SJSA1 (cell line): ENCODE results near the gene MAGI2. TPM values are rescaled to one million over a fixed set of nuclear protein-coding genes. Genes with fewer than 3 reads are reported as not detected.
"Not testable (repeated sequence)": the region's sequence is repeated elsewhere in the genome, so short reads cannot be mapped to it uniquely, and the experiment has no call there.

Experiments used
- DNase-seq, 2 experiments: peaks; one replicate each; pipeline ENCODE4 v3.0.0-alpha.2; 2015 to 2020; ENCODE audit warnings: low spot score in 2 of 2, low read depth in 1 of 2
- H3K27ac ChIP-seq: fragments of 250-450 bp; sonication (Bioruptor Pico); 2 replicates; pipeline ENCODE4 v1.5.1; 2020; ENCODE audit warnings: mild to moderate bottlenecking, moderate library complexity
- H3K27me3 ChIP-seq: fragments of 250-450 bp; sonication (Bioruptor Pico); replicated peaks from 2 replicates; pipeline ENCODE4 v1.5.1; 2020; ENCODE audit warnings: mild to moderate bottlenecking, moderate library complexity
- H3K36me3 ChIP-seq: fragments of 250-450 bp; sonication (Bioruptor Pico); 2 replicates; pipeline ENCODE4 v1.5.1; 2020; ENCODE audit warnings: mild to moderate bottlenecking
- H3K4me1 ChIP-seq: fragments of 250-450 bp; sonication (Bioruptor Pico); replicated peaks from 2 replicates; pipeline ENCODE4 v1.6.1; 2021; ENCODE audit warnings: mild to moderate bottlenecking
- H3K4me3 ChIP-seq: fragments of 250-450 bp; sonication (Bioruptor Pico); 2 replicates; pipeline ENCODE4 v1.5.1; 2020; ENCODE audit warnings: mild to moderate bottlenecking
- H3K9me3 ChIP-seq: fragments of 250-450 bp; sonication (Bioruptor Pico); replicated peaks from 2 replicates; pipeline ENCODE4 v1.5.1; 2020; ENCODE audit warnings: mild to moderate bottlenecking
- total RNA-seq: library from RNA; depleted of rRNA; stranded (reverse); fragments of >200 nt; shearing (Covaris generic); gene quantifications from 2 replicates; pipeline ENCODE4 v1.2.3, GENCODE V29; 2014

MAGI2 gene
- total RNA-seq, 1 experiment from 2014 or later: 0.82 TPM

DNA sequence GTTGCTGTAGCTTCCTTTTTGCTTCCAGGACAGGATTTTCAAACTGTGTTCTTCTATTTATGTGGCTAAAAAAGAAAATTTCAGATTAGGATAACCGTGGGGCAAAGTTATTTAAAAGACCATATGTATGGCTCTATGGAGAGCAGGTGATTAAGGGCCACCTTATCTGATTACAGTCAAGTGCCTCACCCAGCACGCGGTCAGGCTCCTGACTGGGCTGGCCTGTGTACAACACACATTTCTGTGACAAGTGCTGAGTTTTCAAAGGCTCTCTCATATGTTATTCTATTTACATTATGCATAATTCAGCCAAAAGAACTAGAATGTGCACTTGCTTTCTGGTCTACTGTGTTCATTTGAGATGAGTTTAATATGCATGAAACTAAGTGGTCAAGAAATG is 1107.5 kb downstream of the MAGI2 start:
- no peak for DNase-seq
- no peaks in the 10 kb centered on the region for H3K4me1 ChIP-seq

DNA sequence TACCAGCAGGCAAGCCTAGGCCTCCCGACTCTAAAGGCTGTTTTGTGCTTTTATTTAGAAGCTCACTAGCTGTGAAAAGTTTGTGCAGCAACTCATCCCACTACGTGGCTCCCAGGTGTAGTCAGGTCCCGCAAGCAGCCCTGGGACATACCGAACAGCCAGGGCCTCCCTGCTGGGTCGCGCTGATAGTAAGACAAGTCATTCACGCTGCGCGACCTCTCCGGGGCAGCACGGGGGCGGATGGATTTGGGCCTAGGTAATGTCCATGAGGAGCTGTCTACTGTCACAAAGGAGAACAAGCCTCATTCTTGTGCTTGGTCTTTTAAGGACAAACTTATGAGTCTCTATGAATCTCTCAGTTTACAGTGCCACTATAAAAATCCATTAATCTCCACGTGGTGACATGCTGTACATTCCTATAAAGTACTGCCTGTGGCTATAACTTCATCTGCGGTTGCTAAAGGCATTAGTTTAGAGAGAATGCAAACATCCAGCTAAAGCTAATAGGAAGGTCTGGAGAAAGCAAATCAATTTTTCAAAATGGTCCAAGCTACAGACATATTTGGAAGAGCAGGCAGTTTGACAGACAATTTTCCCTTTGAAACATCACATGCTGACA is 1108.1 kb downstream of the MAGI2 start:
- Histone ChIP-seq H3K27ac (no peak overlapping the region), H3K27me3 (no peaks in the 10 kb centered on the region)
- DNase-seq: no peak

More for the DNA sequence above, 1107.5 kb downstream of the MAGI2 start:
- Histone ChIP-seq H3K4me3 (no peak overlapping the region), H3K27me3 (no peaks in the 10 kb centered on the region), H3K9me3 (no peaks in the 10 kb centered on the region), H3K27ac (no peak overlapping the region), H3K36me3 (no peaks in the 10 kb centered on the region)

GRCh38 chr7:78334426-78334825 is 1119.0 kb downstream of the MAGI2 start:
- Histone ChIP-seq H3K27me3 (no peaks in the 10 kb centered on the region), H3K36me3 (no peaks in the 10 kb centered on the region), H3K4me3 (no peak overlapping the region), H3K27ac (no peak overlapping the region), H3K9me3 (no peaks in the 10 kb centered on the region), H3K4me1 (no peaks in the 10 kb centered on the region)
- DNase-seq: no peak

More for the DNA sequence above, 1108.1 kb downstream of the MAGI2 start:
- no peaks in the 10 kb centered on the region for H3K4me1 ChIP-seq
- H3K36me3 ChIP-seq: no peaks in the 10 kb centered on the region
- H3K4me3 ChIP-seq: no peak overlapping the region
- no peaks in the 10 kb centered on the region for H3K9me3 ChIP-seq

DNA sequence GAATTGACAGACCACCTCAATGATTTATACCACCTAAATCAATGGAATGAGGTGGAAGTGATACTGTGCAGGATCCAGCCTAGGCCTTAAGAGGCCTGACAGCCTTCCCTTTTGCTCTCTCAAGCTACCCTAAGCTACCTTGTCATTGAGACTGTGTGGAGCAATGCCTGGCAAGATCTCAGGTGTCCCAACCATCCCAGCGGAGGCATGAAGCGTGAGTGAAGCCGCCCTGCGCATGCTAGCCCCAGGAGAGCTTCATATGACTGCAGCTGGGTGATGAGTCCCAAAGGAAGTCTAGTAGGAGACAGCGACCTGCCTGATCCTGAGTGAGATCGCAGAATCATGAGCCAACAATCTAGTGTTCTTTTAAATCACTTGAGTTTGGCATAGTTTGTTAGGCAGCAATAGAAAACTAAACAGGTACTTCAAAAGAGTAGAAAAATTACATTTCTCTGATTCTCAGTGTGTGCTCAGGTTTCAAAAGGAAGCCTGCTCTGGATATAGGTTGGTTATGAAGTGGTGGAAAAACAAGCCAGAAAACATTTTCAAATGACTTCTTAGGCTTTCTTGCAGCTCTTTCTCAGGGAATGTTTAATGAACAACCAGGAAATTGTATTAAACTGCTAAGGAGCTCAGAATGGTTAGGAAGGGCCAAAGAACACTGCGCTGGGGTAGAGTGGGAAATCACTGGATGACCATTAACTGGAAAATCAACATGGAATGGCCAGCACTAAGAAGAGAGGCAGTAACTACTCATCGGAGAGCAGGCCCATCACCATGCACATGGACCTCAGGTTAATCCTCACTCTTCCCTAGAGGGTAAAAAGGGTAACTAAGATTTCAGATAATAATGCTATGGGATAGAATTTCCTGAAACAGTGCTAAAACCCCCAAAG is 1119.7 kb downstream of the MAGI2 start:
- no peak for DNase-seq
- H3K36me3 ChIP-seq: no peaks in the 10 kb centered on the region
- H3K27ac ChIP-seq: no peak overlapping the region
- H3K4me1 ChIP-seq: no peaks in the 10 kb centered on the region
- H3K4me3 ChIP-seq: no peak overlapping the region
- no peaks in the 10 kb centered on the region for H3K9me3 ChIP-seq
- H3K27me3 ChIP-seq: no peaks in the 10 kb centered on the region

DNA sequence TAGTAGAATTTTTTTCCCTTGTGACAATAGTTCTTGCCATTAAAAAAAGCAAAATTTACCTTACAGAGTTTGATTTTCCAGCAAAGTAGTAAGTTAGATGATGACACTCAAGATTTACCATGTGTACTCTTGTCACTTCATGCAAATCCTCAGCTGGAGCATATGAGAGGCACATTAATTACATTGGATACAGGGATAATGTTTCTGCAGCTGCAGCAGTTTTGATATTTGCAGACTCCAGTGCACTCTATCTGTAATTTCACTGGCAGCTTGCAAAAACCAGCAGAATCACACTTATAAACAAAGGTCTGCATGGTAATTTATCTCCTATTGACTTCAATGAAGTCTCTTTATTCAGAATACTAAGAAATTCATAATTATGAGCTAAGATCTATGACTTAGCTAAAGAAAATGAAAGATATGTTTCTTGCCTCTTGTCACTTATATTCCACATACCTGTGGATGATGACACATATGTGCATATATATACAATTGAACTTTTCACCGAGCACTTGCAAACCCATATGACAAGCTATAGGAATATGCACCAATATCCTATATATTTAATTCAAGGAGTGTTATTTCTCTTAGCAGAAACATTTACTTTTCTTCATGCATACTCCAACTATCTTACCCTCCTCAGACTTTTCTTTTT is 1124.3 kb downstream of the MAGI2 start:
- no peaks in the 10 kb centered on the region for H3K27me3 ChIP-seq
- H3K4me3 ChIP-seq: no peak overlapping the region
- no peaks in the 10 kb centered on the region for H3K36me3 ChIP-seq
- no peak for DNase-seq
- H3K9me3 ChIP-seq: no peaks in the 10 kb centered on the region
- H3K4me1 ChIP-seq: no peaks in the 10 kb centered on the region
- no peak overlapping the region for H3K27ac ChIP-seq

GRCh38 chr7:78327718-78328117 is 1125.7 kb downstream of the MAGI2 start:
- Histone ChIP-seq H3K4me3 (no peak overlapping the region), H3K9me3 (no peaks in the 10 kb centered on the region), H3K27ac (no peak overlapping the region), H3K4me1 (no peaks in the 10 kb centered on the region), H3K36me3 (no peaks in the 10 kb centered on the region), H3K27me3 (no peaks in the 10 kb centered on the region)
- no peak for DNase-seq

DNA sequence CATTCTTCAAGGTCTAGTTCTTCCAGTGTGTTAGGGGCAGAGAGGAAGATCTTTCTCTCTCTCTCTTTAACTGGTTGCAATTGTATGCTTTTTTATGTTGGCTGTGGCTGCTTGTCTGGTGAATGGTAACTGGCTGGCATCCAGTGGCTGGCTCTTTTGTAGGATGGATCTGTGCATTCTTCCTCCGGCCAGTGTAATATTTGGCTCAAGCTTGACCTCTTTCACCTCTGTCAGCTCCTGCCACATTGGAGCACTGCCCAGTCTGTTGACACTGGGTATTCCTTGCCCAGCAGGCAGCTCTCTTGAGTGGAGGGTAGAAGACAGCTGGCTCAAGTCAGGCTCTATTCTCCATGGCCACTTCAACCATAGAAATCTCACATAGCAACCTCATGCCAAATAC is 1126.6 kb downstream of the MAGI2 start:
- H3K4me1 ChIP-seq: no peaks in the 10 kb centered on the region
- no peaks in the 10 kb centered on the region for H3K9me3 ChIP-seq
- DNase-seq: no peak
- H3K27me3 ChIP-seq: no peaks in the 10 kb centered on the region
- no peak overlapping the region for H3K4me3 ChIP-seq
- no peaks in the 10 kb centered on the region for H3K36me3 ChIP-seq
- no peak overlapping the region for H3K27ac ChIP-seq

- no peak overlapping the region for H3K27ac ChIP-seq
- no peaks in the 10 kb centered on the region for H3K9me3 ChIP-seq
- no peaks in the 10 kb centered on the region for H3K27me3 ChIP-seq
- H3K4me1 ChIP-seq: no peaks in the 10 kb centered on the region
- H3K4me3 ChIP-seq: no peak overlapping the region
- no peak for DNase-seq
- H3K36me3 ChIP-seq: no peaks in the 10 kb centered on the region
These were observed 1127.3 kb downstream of the MAGI2 start for GRCh38 chr7:78326189-78326588.

DNA sequence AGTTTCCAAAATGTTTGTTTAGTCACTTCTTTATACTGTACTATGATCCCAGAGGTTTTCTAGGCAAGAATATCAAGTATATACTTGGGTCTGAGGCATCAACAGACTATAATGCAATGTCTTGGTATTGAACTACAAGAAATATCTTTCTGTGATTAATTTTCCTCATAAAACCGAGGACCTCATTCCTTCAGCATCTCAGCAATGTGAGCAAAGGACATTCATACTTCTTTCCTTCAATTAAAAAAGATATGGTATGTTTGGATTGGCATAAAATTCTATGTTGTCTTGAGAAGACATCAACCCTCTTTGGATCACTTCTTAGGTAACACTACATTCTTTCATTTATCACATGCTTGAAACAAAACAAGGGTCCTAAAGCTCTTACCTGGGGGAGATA is 1130.3 kb downstream of the MAGI2 start:
- no peaks in the 10 kb centered on the region for H3K9me3 ChIP-seq
- no peaks in the 10 kb centered on the region for H3K27me3 ChIP-seq
- no peaks in the 10 kb centered on the region for H3K4me1 ChIP-seq
- H3K36me3 ChIP-seq: no peaks in the 10 kb centered on the region
- H3K27ac ChIP-seq: no peak overlapping the region
- H3K4me3 ChIP-seq: no peak overlapping the region
- no peak for DNase-seq

GRCh38 chr7:78322231-78322630 is 1131.2 kb downstream of the MAGI2 start:
- H3K4me3 ChIP-seq, H3K4me1 ChIP-seq, DNase-seq, H3K9me3 ChIP-seq, H3K27ac ChIP-seq, H3K36me3 ChIP-seq, H3K27me3 ChIP-seq: not testable (repeated sequence)

DNA sequence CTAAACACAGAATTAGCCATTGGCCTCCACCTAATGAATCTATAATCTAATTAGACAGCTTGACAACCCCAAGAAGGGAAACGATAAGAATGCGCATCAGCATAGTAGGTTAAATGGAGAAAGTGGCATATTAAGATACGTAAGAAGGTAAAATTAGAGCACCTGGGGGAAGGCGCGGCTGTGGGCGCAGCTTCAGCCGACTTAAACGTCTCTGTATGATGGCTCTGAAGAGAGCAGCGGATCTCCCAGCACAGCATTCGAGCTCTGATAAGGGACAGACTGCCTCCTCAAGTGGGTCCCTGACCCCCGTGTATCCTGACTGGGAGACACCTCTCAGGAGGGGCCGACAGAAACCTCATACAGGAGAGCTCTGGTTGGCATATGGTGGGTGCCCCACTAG is 1136.1 kb downstream of the MAGI2 start:
- no peaks in the 10 kb centered on the region for H3K27me3 ChIP-seq
- H3K4me1 ChIP-seq: no peaks in the 10 kb centered on the region
- no peak for DNase-seq
- no peaks in the 10 kb centered on the region for H3K36me3 ChIP-seq
- H3K9me3 ChIP-seq: no peaks in the 10 kb centered on the region
- H3K4me3 ChIP-seq: no peak overlapping the region
- H3K27ac ChIP-seq: no peak overlapping the region

GRCh38 chr7:78316110-78316509 is 1137.4 kb downstream of the MAGI2 start:
- Histone ChIP-seq H3K27ac (no peak overlapping the region), H3K4me3 (no peak overlapping the region)

GRCh38 chr7:78315119-78315518 is 1138.3 kb downstream of the MAGI2 start:
- Histone ChIP-seq H3K4me1 (no peaks in the 10 kb centered on the region), H3K9me3 (no peaks in the 10 kb centered on the region)
- DNase-seq: no peak

More at GRCh38 chr7:78316110-78316509, 1137.4 kb downstream of the MAGI2 start:
- no peak for DNase-seq
- Histone ChIP-seq H3K36me3 (no peaks in the 10 kb centered on the region), H3K9me3 (no peaks in the 10 kb centered on the region), H3K4me1 (no peaks in the 10 kb centered on the region), H3K27me3 (no peaks in the 10 kb centered on the region)

DNA sequence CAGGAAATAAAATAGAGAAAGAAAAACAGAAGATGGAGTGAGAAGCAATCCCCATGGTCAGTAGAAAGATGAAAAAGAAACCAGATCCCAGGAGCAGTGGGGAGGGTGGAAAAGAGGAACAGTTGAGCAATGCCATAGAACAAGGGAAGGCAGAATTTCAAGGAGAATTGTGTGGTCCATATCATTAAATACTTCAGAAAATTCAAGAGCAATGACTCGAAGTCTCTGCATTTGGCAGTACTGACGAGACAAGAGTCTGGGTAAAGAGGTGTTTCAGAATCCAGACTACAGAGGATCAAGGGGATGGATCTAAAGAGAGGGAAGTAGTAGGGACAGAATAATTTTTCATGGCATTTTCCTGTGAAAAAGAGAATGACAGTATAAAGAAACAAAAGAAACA is 1142.3 kb downstream of the MAGI2 start:
- Histone ChIP-seq H3K36me3 (no peaks in the 10 kb centered on the region), H3K4me3 (no peak overlapping the region), H3K27ac (no peak overlapping the region), H3K27me3 (no peaks in the 10 kb centered on the region), H3K9me3 (no peaks in the 10 kb centered on the region), H3K4me1 (no peaks in the 10 kb centered on the region)
- no peak for DNase-seq

More at GRCh38 chr7:78315119-78315518, 1138.3 kb downstream of the MAGI2 start:
- no peaks in the 10 kb centered on the region for H3K36me3 ChIP-seq
- H3K4me3 ChIP-seq: no peak overlapping the region
- H3K27me3 ChIP-seq: no peaks in the 10 kb centered on the region
- no peak overlapping the region for H3K27ac ChIP-seq
